GM06990 (cell line): ENCODE measurements around the gene CDC42BPG.

Source experiments
- DNase-seq: peaks from one replicate; pipeline ENCODE4 v3.0.0-alpha.2; 2011; ENCODE audit not compliant: insufficient read length; ENCODE audit errors: extremely low read depth
- H3K27me3 ChIP-seq: replicated peaks from 2 replicates; pipeline ENCODE4 v1.6.0; 2011; ENCODE audit warnings: low read length; ENCODE audit not compliant: control insufficient read depth, insufficient read depth
- H3K36me3 ChIP-seq: 2 replicates; pipeline ENCODE4 v1.5.1; 2011; ENCODE audit warnings: low read length; ENCODE audit not compliant: control insufficient read depth, insufficient read depth
- H3K4me3 ChIP-seq: replicated peaks from 2 replicates; pipeline ENCODE4 v1.5.1; 2011; ENCODE audit warnings: low read depth, mild to moderate bottlenecking, control low read depth, low read length
- CTCF ChIP-seq: IDR thresholded peaks from 2 replicates; pipeline ENCODE4 v1.5.1; 2011; ENCODE audit warnings: low read length, control low read depth, mild to moderate bottlenecking, inconsistent platforms; ENCODE audit not compliant: insufficient read depth, poor library complexity, severe bottlenecking

The CDC42BPG gene

GRCh38 chr11:64882243-64882642, 37.8 kb upstream of the CDC42BPG start:
- Histone ChIP-seq H3K4me3 (no peak overlapping the region), H3K36me3 (no peaks in the 10 kb centered on the region), H3K27me3 (no peaks in the 10 kb centered on the region)
- DNase-seq = no peak
- TF ChIP-seq CTCF = no peak

GRCh38 chr11:64881476-64881875, 37.0 kb upstream of the CDC42BPG start:
- no peaks in the 10 kb centered on the region for H3K36me3 ChIP-seq
- no peaks in the 10 kb centered on the region for H3K27me3 ChIP-seq
- DNase-seq = no peak
- TF ChIP-seq CTCF = no peak
- H3K4me3 ChIP-seq = no peak overlapping the region

GRCh38 chr11:64880240-64881001, 36.0 kb upstream of the CDC42BPG start:
- TF ChIP-seq CTCF = no peak
- H3K27me3 ChIP-seq = no peaks in the 10 kb centered on the region
- H3K36me3 ChIP-seq = peaks cover 5% of the 10 kb centered on the region
- no peak for DNase-seq
- H3K4me3 ChIP-seq = peak overlapping the region; percentile 45

GRCh38 chr11:64879244-64879900, 34.9 kb upstream of the CDC42BPG start:
- DNase-seq = no peak
- no peak for TF ChIP-seq CTCF
- Histone ChIP-seq H3K4me3 (peak overlapping the region; percentile 99), H3K36me3 (peaks cover 9% of the 10 kb centered on the region), H3K27me3 (no peaks in the 10 kb centered on the region)

GRCh38 chr11:64878494-64879243, 34.2 kb upstream of the CDC42BPG start, which contains the start of gene EHD1:
EHD1 (minus strand) TSS chr11:64878621; CDS start chr11:64878464, 157 bp downstream.
- H3K36me3 ChIP-seq = peaks cover 10% of the 10 kb centered on the region
- peak within 1 kb of the TSS; percentile 99 for H3K4me3 ChIP-seq
- TF ChIP-seq CTCF = peak; percentile 48
- H3K27me3 ChIP-seq = no peaks in the 10 kb centered on the region
- DNase-seq = peak; percentile 99
